ENCODE results near the gene FHIT.

- no peak for TF ChIP-seq POLR2A (IDR thresholded peaks at IDR 0.05)
- TF ChIP-seq POLR2AphosphoS5 (IDR thresholded peaks at IDR 0.05), result no peak
- TF ChIP-seq, protein P1, sequence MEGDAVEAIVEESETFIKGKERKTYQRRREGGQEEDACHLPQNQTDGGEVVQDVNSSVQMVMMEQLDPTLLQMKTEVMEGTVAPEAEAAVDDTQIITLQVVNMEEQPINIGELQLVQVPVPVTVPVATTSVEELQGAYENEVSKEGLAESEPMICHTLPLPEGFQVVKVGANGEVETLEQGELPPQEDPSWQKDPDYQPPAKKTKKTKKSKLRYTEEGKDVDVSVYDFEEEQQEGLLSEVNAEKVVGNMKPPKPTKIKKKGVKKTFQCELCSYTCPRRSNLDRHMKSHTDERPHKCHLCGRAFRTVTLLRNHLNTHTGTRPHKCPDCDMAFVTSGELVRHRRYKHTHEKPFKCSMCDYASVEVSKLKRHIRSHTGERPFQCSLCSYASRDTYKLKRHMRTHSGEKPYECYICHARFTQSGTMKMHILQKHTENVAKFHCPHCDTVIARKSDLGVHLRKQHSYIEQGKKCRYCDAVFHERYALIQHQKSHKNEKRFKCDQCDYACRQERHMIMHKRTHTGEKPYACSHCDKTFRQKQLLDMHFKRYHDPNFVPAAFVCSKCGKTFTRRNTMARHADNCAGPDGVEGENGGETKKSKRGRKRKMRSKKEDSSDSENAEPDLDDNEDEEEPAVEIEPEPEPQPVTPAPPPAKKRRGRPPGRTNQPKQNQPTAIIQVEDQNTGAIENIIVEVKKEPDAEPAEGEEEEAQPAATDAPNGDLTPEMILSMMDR (IDR thresholded peaks at IDR 0.05), result no peak
These were observed 27.5 kb upstream of the FHIT start for GRCh38 chr3:61278713-61279112.
